ENCODE data around the gene SPATA46. TPM values are rescaled to one million over a fixed set of nuclear protein-coding genes. Genes with fewer than 3 reads are reported as not detected.

SPATA46 gene
- total RNA-seq, 1 experiment from 2014 or later, result not detected

GRCh38 chr1:162387226-162388082, 10.8 kb upstream of the SPATA46 start:
- no peak overlapping the region for H3K4me3 ChIP-seq (replicated peaks in 1 of 2; ENCODE audit: low read depth in 1 of 2, low read length in 2 of 2)
- intact Hi-C loops (cut with micrococcal nuclease), result no loop called here
- H3K36me3 ChIP-seq (ENCODE audit: control insufficient read depth in 1 of 2, insufficient read depth in 2 of 2, low read length in 2 of 2), result no peaks in the 10 kb centered on the region
- POLR2A ChIA-PET, result no interaction called here
- BruUV-seq (replicated peaks), result no TSS peak
- RAD21 ChIA-PET (ENCODE audit: low non-redundant PET in 1 of 2, low total read pairs in 2 of 2, uncharacterized antibody in 2 of 2, unreplicated experiment in 2 of 2), result no interaction called here
- no peak overlapping the region for H3K9ac ChIP-seq (ENCODE audit: low read length)
- H3K4me1 ChIP-seq (ENCODE audit: control insufficient read depth in 1 of 2, insufficient read depth in 2 of 2, low read length in 2 of 2), result peaks cover under 1 to 8% of the 10 kb centered on the region in 2 experiments; a peak in 3 of 4 replicates
- H3K9me3 ChIP-seq (ENCODE audit: control insufficient read depth in 1 of 2, insufficient read depth in 1 of 2, low read depth in 1 of 2, low read length in 2 of 2), result no peaks in the 10 kb centered on the region
- no peak for TF ChIP-seq ATF3 (IDR thresholded peaks at IDR 0.05)
- no peak for TF ChIP-seq EZH2 (IDR thresholded peaks at IDR 0.05)
- TF ChIP-seq ELF1 (IDR thresholded peaks at IDR 0.05; ENCODE audit: borderline replicate concordance, low read depth), result no peak
- TF ChIP-seq EZH2phosphoT487 (IDR thresholded peaks at IDR 0.05; ENCODE audit: borderline replicate concordance), result no peak
- no peak for TF ChIP-seq SRF (IDR thresholded peaks at IDR 0.05; ENCODE audit: low read depth)
- TF ChIP-seq SP1 (IDR thresholded peaks at IDR 0.05; ENCODE audit: low read depth), result no peak
- TF ChIP-seq ZFX (IDR thresholded peaks at IDR 0.05), result no peak
- TF ChIP-seq FOSL1 (IDR thresholded peaks at IDR 0.05; ENCODE audit: low read depth), result no peak
- TF ChIP-seq ZNF274 (IDR thresholded peaks at IDR 0.05; ENCODE audit: low read depth, low read length), result no peak
- H3K27ac ChIP-seq (ENCODE audit: low read depth, low read length), result no peak overlapping the region
- H2AFZ ChIP-seq (ENCODE audit: low read depth, low read length, poor library complexity, severe bottlenecking), result no peak overlapping the region
- ATAC-seq, result no peak
- CTCF ChIA-PET, result no interaction called here
- H3K79me2 ChIP-seq (ENCODE audit: insufficient read depth, low read length), result no peaks in the 10 kb centered on the region
- no peaks in the 10 kb centered on the region for H3K9me2 ChIP-seq (ENCODE audit: insufficient read depth)
- H3K4me2 ChIP-seq (ENCODE audit: low read length), result no peak overlapping the region
- no peak for DNase-seq (ENCODE audit: low read depth, low spot score)
- no peaks in the 10 kb centered on the region for H3K27me3 ChIP-seq (ENCODE audit: insufficient read depth, low read length)
- H4K20me1 ChIP-seq (ENCODE audit: insufficient read depth), result no peaks in the 10 kb centered on the region

Measured in HCT116 (cell line).